Peyer's patch (tissue), 4 donors: ENCODE results near the gene CD82. TPM values are rescaled to one million over a fixed set of nuclear protein-coding genes. Genes with fewer than 3 reads are reported as not detected.

Experiments
- DNase-seq, 3 donors: peaks; one replicate each; pipeline ENCODE4 v3.0.0-alpha.2; 2017 to 2019
- H3K27ac ChIP-seq, 4 donors: fragments of 200-600 bp; sonication (generic); one replicate each; pipeline ENCODE4 v1.5.1; 2016 to 2019
- H3K27me3 ChIP-seq, 2 donors: fragments of 200-600 bp; sonication (generic); one replicate each; pipeline ENCODE4 v1.5.1; 2019
- H3K36me3 ChIP-seq, 3 donors: fragments of 200-600 bp; sonication (generic); one replicate each; pipeline ENCODE4 v1.5.1; 2016 to 2019
- H3K4me1 ChIP-seq, 4 donors: fragments of 200-600 bp; sonication (generic); one replicate each; pipeline ENCODE4 v1.5.1; 2016 to 2019
- H3K4me3 ChIP-seq, 4 donors: fragments of 200-600 bp; sonication (generic); 1 replicate in 3 of 4; 2 replicates in 1 of 4; pipeline ENCODE4 v1.5.1; 2016 to 2019; ENCODE audit warnings: mild to moderate bottlenecking in 1 of 4
- H3K9me3 ChIP-seq, 4 donors: fragments of 200-600 bp; sonication (generic); one replicate each; pipeline ENCODE4 v1.5.1; 2016 to 2019; ENCODE audit warnings: mild to moderate bottlenecking in 1 of 4
- CTCF ChIP-seq, 6 experiments: fragments of 450-650 bp in 4 of 6; fragments of 200-600 bp in 2 of 6; sonication (generic) in 1 of 6; IDR thresholded peaks; one replicate each; pipeline ENCODE4 v1.5.1; 2017 to 2019; ENCODE audit warnings: antibody characterized with exemption in 6 of 6, mild to moderate bottlenecking in 3 of 6, moderate library complexity in 1 of 6
- POLR2A ChIP-seq, 2 donors: fragments of 450-650 bp; IDR thresholded peaks; one replicate each; pipeline ENCODE4 v1.5.1; 2017; ENCODE audit warnings: antibody characterized with exemption in 2 of 2, mild to moderate bottlenecking in 2 of 2, moderate library complexity in 2 of 2
- total RNA-seq, 4 donors: library from RNA; depleted of rRNA; stranded (reverse); fragments of >200 nt; gene quantifications; one replicate each; pipeline ENCODE4 v1.1.0, GENCODE V29; 2016

Gene CD82
- total RNA-seq, 4 donors from 2014 or later, result 40.4 to 140 (median 78.4) TPM

- Histone ChIP-seq H3K36me3 (peaks cover 0 to 28% (median 0%) of the 10 kb centered on the region in 3 donors), H3K27me3 (no peaks in the 10 kb centered on the region), H3K27ac (peak overlapping the region in 2 of 4 donors; percentile 64 to 75), H3K4me3 (no peak overlapping the region), H3K4me1 (peaks cover 0 to 40% (median 27%) of the 10 kb centered on the region in 4 donors), H3K9me3 (no peaks in the 10 kb centered on the region)
- no peak for DNase-seq
- TF ChIP-seq CTCF (IDR thresholded peaks at IDR 0.05) (no peak), POLR2A (IDR thresholded peaks at IDR 0.05) (no peak)
Observed at GRCh38 chr11:44608651-44608990, 43.2 kb downstream of the CD82 start.

GRCh38 chr11:44608991-44609782 lies 43.7 kb downstream of the CD82 start:
- Histone ChIP-seq H3K9me3 (no peaks in the 10 kb centered on the region), H3K36me3 (peaks cover 0 to 23% (median 0%) of the 10 kb centered on the region in 3 donors), H3K27ac (peak overlapping the region in 2 of 4 donors; percentile 64 to 75), H3K4me3 (no peak overlapping the region), H3K4me1 (peaks cover 0 to 38% (median 27%) of the 10 kb centered on the region in 4 donors), H3K27me3 (no peaks in the 10 kb centered on the region)
- TF ChIP-seq CTCF (IDR thresholded peaks at IDR 0.05) (no peak), POLR2A (IDR thresholded peaks at IDR 0.05) (no peak)
- DNase-seq, result peak in 2 of 3 donors; percentile 83

GRCh38 chr11:44609783-44610155 lies 44.3 kb downstream of the CD82 start:
- DNase-seq, result no peak
- no peaks in the 10 kb centered on the region for H3K27me3 ChIP-seq
- no peaks in the 10 kb centered on the region for H3K9me3 ChIP-seq
- TF ChIP-seq POLR2A (IDR thresholded peaks at IDR 0.05) (no peak), CTCF (IDR thresholded peaks at IDR 0.05) (no peak)
- H3K4me3 ChIP-seq, result no peak overlapping the region
- peaks cover 0 to 18% (median 0%) of the 10 kb centered on the region in 3 donors for H3K36me3 ChIP-seq
- H3K27ac ChIP-seq, result peak overlapping the region in 2 of 4 donors; percentile 64 to 75
- H3K4me1 ChIP-seq, result peaks cover 0 to 38% (median 27%) of the 10 kb centered on the region in 4 donors

GRCh38 chr11:44610186-44610955 lies 44.9 kb downstream of the CD82 start:
- Histone ChIP-seq H3K4me1 (peaks cover 0 to 38% (median 27%) of the 10 kb centered on the region in 4 donors), H3K9me3 (no peaks in the 10 kb centered on the region), H3K27me3 (no peaks in the 10 kb centered on the region), H3K27ac (peak overlapping the region in 2 of 4 donors; percentile 64 to 75), H3K36me3 (peaks cover 0 to 12% (median 0%) of the 10 kb centered on the region in 3 donors), H3K4me3 (no peak overlapping the region)
- no peak for TF ChIP-seq POLR2A (IDR thresholded peaks at IDR 0.05)
- no peak for TF ChIP-seq CTCF (IDR thresholded peaks at IDR 0.05)
- no peak for DNase-seq

GRCh38 chr11:44611088-44611487 lies 45.6 kb downstream of the CD82 start:
- peak in 1 of 3 donors; percentile 46 for DNase-seq
- peak overlapping the region in 2 of 4 donors; percentile 65 to 75 for H3K27ac ChIP-seq
- no peaks in the 10 kb centered on the region for H3K27me3 ChIP-seq
- TF ChIP-seq POLR2A (IDR thresholded peaks at IDR 0.05) (no peak), CTCF (IDR thresholded peaks at IDR 0.05) (no peak)
- peaks cover 0 to 38% (median 27%) of the 10 kb centered on the region in 4 donors for H3K4me1 ChIP-seq
- H3K9me3 ChIP-seq, result no peaks in the 10 kb centered on the region
- H3K4me3 ChIP-seq, result no peak overlapping the region
- peaks cover 0 to 7% (median 0%) of the 10 kb centered on the region in 3 donors for H3K36me3 ChIP-seq
